ENCODE data around the gene FNDC11.
"Not testable (repeated sequence)": the region's sequence is repeated elsewhere in the genome, so short reads cannot be mapped to it uniquely, and the experiment has no call there.

The FNDC11 gene

GRCh38 chr20:63587256-63587655 is 33.3 kb downstream of the FNDC11 start:
- DNase-seq: no peak

GRCh38 chr20:63587776-63588591 is 34.0 kb downstream of the FNDC11 start:
- no peak for DNase-seq

- no peak for DNase-seq
Observed at GRCh38 chr20:63588641-63589041, 34.7 kb downstream of the FNDC11 start.

GRCh38 chr20:63589261-63590217 is 35.6 kb downstream of the FNDC11 start:
- DNase-seq: no peak

- no peak for DNase-seq
Observed at GRCh38 chr20:63590218-63591146, 36.5 kb downstream of the FNDC11 start.

- DNase-seq: no peak
Observed at GRCh38 chr20:63591147-63591533, 37.2 kb downstream of the FNDC11 start.

- no peak for DNase-seq
Observed at GRCh38 chr20:63591786-63592355, 37.9 kb downstream of the FNDC11 start.

- DNase-seq: no peak
Observed at GRCh38 chr20:63592661-63593060, 38.7 kb downstream of the FNDC11 start.

- DNase-seq: no peak
Observed at GRCh38 chr20:63594043-63594561, 40.1 kb downstream of the FNDC11 start.

- DNase-seq: no peak
Observed at GRCh38 chr20:63595416-63596127, 41.6 kb downstream of the FNDC11 start.

- no peak for DNase-seq
Observed at GRCh38 chr20:63596423-63596822, 42.5 kb downstream of the FNDC11 start.

- no peak for DNase-seq
Observed at GRCh38 chr20:63597651-63598478, 43.9 kb downstream of the FNDC11 start.

- DNase-seq: no peak
Observed at GRCh38 chr20:63598479-63599395, 44.8 kb downstream of the FNDC11 start.

GRCh38 chr20:63599396-63600050 is 45.6 kb downstream of the FNDC11 start:
- no peak for DNase-seq

GRCh38 chr20:63601679-63602078 is 47.7 kb downstream of the FNDC11 start:
- not testable (repeated sequence) for DNase-seq

- no peak for DNase-seq
Observed at GRCh38 chr20:63602321-63602720, 48.4 kb downstream of the FNDC11 start.
